GM21786 (cell line): ENCODE results near the gene GPR6.

Source experiments
- ATAC-seq: cut with Tn5 transposase; IDR thresholded peaks from one replicate; pipeline ENCODE4 v1.9.1; 2021; ENCODE audit not compliant: unreplicated experiment

Gene GPR6

GRCh38 chr6:109998159-109998785 lies 20.2 kb downstream of the GPR6 start:
- no peak for ATAC-seq

DNA sequence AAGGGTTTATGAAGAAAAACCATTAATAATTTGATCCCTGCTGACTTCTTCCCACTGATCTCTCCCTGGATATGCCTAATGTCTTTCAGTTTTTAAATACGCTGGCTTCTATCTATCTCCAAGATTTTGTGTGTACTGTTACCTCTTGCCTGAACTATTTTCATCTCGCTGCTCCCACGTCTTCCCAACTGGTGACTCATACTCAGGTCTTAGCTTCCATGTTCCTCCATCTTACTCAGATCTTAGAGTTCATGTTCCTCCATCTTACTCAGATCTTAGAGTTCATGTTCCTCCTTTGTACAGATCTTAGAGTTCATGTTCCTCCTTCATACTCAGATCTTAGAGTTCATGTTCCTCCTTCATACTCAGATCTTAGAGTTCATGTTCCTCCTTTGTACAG lies 21.6 kb downstream of the GPR6 start:
- no peak for ATAC-seq

- ATAC-seq, result no peak
Observed at GRCh38 chr6:110002676-110003075, 24.6 kb downstream of the GPR6 start.

DNA sequence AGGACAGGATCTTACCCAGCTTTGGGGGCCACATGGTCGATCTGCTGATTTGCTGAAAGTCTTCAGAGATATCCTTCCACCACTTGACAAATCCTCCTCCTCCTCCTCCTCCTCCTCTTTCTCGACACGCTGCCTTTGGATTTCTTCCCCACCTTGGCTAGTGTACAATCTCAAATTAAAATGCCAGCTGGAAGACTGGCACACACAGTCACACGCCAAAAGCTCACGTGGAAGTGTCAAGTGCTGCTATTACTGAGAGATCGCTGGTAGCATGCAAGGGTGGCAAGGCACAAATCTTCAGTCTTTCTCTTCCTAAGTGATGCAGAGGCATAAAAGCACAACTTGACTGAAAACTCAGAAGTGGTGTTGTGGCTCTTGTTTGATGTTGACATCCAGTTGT lies 35.3 kb downstream of the GPR6 start:
- no peak for ATAC-seq

DNA sequence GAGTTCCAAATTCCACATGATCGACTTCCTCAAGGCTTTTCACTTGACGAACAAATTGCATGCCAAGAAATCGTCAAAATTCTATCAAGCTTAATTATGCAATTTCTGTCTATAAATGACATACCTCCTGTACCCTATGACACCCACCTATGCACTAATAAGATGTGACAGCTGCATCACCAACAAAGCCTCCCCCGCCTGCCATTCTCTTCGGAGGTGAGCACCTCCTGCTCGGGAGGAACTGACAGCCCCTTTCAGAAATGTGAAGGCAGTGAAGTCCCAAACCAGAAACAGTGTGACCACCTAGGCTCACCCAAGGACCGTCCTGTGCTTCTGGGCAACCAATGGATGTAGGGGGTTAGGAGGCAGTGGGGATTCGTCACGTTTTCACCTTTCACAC lies 37.1 kb downstream of the GPR6 start:
- no peak for ATAC-seq

DNA sequence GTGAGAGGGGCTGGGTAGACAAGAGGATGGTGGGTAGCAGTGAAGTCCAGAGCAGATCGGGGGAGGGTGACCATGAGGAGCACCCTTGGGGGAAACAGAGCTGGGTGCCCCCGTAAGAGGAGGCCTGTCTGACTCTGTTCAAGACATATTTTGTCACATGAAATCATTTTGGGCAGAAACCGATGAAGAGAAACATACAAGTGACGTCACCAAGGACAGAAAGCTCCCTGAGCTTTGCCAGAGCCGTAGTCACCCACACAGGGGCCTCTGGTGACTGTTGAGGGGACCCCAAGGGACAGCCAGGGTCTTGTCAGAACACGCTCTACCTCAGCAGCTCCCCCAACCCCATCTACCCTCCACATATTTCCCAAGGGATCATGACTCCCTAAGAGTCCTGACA lies 39.2 kb downstream of the GPR6 start:
- no peak for ATAC-seq

- no peak for ATAC-seq
Observed at GRCh38 chr6:110017946-110018345, 39.8 kb downstream of the GPR6 start.

GRCh38 chr6:110018486-110018885 lies 40.4 kb downstream of the GPR6 start:
- ATAC-seq, result no peak

- no peak for ATAC-seq
Observed at GRCh38 chr6:110020888-110021287, 42.8 kb downstream of the GPR6 start.

DNA sequence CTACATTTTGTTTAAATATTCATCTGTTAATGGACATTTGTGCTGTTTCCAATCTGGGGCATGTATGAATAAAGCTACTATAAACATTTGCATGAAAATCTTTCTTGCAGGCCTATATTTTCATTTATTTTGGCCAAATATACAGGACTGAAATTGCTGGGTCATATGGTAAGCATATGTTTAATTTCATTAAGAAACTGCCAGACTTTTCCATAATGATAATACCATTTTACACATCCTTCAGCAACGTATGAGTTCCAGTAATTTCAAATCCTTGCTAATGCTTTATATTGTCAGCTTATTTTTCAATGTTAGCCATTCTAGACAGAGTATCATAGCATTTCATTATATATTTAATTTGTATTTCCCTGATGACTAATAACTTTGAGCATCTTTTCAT lies 51.0 kb downstream of the GPR6 start:
- ATAC-seq, result no peak
